ENCODE results near the gene RAC3.

The RAC3 gene

DNA sequence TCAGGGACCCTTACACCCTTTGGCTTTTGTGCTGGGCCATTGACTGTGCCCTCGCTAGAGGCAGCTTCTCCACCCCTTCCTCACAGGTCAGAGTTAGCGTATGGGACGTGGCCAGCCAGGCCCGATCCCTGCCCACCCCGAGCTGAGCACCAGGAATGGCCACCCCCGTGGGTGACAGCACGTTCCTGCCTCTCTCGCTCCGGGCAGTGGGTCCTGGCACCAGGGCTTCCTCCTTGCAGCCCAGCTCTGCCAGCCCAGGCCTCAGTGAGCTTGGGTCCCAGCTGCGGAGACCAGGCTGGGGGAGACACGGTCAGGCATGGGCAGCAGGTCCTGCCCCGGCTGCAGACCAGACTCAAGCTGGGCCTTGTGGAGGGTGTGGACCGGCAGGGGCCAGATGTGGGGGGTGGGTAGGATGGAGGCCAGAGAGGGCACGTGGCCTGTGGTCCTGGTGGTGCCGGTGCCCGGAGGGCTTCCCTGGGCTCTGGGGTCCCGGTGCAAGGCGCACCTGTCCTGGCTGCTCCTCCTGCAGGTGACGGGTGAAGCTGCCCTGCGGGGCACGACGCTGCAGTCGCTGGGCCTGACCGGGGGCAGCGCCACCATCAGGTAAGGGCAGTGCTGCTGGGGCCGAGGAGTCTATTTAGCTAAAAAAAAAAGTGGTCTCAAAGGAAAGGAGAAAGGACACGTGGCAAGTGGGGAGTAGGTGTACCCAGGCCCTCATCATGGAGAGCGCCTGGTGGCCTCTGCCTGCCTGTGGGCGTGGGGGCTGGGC lies 35.8 kb upstream of the RAC3 start:
- TF ChIP-seq, protein P1, sequence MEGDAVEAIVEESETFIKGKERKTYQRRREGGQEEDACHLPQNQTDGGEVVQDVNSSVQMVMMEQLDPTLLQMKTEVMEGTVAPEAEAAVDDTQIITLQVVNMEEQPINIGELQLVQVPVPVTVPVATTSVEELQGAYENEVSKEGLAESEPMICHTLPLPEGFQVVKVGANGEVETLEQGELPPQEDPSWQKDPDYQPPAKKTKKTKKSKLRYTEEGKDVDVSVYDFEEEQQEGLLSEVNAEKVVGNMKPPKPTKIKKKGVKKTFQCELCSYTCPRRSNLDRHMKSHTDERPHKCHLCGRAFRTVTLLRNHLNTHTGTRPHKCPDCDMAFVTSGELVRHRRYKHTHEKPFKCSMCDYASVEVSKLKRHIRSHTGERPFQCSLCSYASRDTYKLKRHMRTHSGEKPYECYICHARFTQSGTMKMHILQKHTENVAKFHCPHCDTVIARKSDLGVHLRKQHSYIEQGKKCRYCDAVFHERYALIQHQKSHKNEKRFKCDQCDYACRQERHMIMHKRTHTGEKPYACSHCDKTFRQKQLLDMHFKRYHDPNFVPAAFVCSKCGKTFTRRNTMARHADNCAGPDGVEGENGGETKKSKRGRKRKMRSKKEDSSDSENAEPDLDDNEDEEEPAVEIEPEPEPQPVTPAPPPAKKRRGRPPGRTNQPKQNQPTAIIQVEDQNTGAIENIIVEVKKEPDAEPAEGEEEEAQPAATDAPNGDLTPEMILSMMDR (IDR thresholded peaks at IDR 0.05; ENCODE audit: borderline replicate concordance, insufficient read depth, low read depth, low read length) = no peak
- H3K4me3 ChIP-seq (ENCODE audit: low read depth, low read length) = no peak overlapping the region

GRCh38 chr17:81996232-81996756 lies 35.2 kb upstream of the RAC3 start:
- TF ChIP-seq, protein P1 (IDR thresholded peaks at IDR 0.05; ENCODE audit: borderline replicate concordance, insufficient read depth, low read depth, low read length) = no peak
- H3K4me3 ChIP-seq (ENCODE audit: low read depth, low read length) = no peak overlapping the region

GRCh38 chr17:81996757-81997441 lies 34.6 kb upstream of the RAC3 start:
- TF ChIP-seq, protein P1 (IDR thresholded peaks at IDR 0.05; ENCODE audit: borderline replicate concordance, insufficient read depth, low read depth, low read length) = no peak
- no peak overlapping the region for H3K4me3 ChIP-seq (ENCODE audit: low read depth, low read length)

DNA sequence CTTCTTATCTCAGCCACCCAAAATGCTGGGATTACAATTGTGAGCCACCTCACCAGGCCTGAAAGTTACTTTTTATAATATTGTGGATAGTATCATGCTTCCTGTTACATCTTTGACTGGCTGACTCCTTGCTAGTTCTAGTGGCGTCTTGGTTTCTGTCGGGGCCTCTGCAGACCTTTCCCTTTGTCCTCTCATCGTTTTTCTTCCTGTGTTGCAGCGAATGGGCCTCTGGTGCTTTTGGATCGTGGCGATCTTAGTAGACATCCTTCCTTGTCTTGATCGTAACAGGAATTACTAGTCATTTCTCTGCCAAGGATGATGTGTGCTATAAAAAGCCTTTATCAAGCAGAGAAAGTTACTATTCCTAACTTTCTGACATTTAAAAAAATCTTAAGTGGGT lies 33.3 kb upstream of the RAC3 start:
- H3K4me3 ChIP-seq (ENCODE audit: low read depth, low read length) = no peak overlapping the region

GRCh38 chr17:81998691-81999438 lies 32.6 kb upstream of the RAC3 start:
- TF ChIP-seq, protein P1 (IDR thresholded peaks at IDR 0.05; ENCODE audit: borderline replicate concordance, insufficient read depth, low read depth, low read length) = no peak
- no peak overlapping the region for H3K4me3 ChIP-seq (ENCODE audit: low read depth, low read length)

More for the DNA sequence above, 33.3 kb upstream of the RAC3 start:
- TF ChIP-seq, protein P1 (IDR thresholded peaks at IDR 0.05; ENCODE audit: borderline replicate concordance, insufficient read depth, low read depth, low read length) = no peak

DNA sequence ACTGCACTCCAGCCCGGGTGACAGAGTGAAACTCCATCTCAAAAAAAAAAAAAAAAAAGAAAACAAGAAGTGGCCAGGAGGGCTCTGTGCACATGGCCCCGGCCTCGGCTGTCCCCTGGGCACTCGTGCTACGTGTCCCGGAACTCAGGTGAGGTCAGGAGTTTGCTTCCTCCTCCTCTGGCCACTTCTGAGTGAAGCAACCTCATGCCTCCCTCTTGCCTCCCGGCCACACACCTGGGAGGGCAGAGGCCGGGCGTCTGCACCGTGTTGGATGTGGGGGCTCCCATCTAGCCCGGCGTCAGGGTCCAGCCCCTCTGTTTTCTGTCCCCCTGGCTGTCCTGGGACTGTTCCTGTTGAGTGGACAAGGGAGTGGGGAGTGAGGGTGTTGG lies 31.9 kb upstream of the RAC3 start:
- TF ChIP-seq, protein P1 (IDR thresholded peaks at IDR 0.05; ENCODE audit: borderline replicate concordance, insufficient read depth, low read depth, low read length) = no peak
- H3K4me3 ChIP-seq (ENCODE audit: low read depth, low read length) = no peak overlapping the region

Data from GM12875 (cell line).